ENCODE results near the gene FBLN1.

- no peak for TF ChIP-seq GATA2 (IDR thresholded peaks at IDR 0.05; ENCODE audit: low read depth, low read length)
- TF ChIP-seq GATA3 (IDR thresholded peaks at IDR 0.05; ENCODE audit: low read depth, low read length), result no peak
Measured at GRCh38 chr22:45532235-45532631, 29.6 kb downstream of the FBLN1 start.

Measured in SH-SY5Y (cell line).